GM18507 (cell line): Measurements from ENCODE around the gene NDFIP1.
"Not testable (repeated sequence)": the region's sequence is repeated elsewhere in the genome, so short reads cannot be mapped to it uniquely, and the experiment has no call there.

Experiments
- DNase-seq: peaks from one replicate; pipeline ENCODE4 v3.0.0; 2011; ENCODE audit warnings: low read depth; ENCODE audit not compliant: insufficient read length; ENCODE audit errors: extremely low spot score
- FAIRE-seq: peaks from 2 replicates; lab custom pipeline; 2011; peaks lifted over from hg19 to GRCh38; lab: Jason Lieb, UNC

NDFIP1 gene

DNA sequence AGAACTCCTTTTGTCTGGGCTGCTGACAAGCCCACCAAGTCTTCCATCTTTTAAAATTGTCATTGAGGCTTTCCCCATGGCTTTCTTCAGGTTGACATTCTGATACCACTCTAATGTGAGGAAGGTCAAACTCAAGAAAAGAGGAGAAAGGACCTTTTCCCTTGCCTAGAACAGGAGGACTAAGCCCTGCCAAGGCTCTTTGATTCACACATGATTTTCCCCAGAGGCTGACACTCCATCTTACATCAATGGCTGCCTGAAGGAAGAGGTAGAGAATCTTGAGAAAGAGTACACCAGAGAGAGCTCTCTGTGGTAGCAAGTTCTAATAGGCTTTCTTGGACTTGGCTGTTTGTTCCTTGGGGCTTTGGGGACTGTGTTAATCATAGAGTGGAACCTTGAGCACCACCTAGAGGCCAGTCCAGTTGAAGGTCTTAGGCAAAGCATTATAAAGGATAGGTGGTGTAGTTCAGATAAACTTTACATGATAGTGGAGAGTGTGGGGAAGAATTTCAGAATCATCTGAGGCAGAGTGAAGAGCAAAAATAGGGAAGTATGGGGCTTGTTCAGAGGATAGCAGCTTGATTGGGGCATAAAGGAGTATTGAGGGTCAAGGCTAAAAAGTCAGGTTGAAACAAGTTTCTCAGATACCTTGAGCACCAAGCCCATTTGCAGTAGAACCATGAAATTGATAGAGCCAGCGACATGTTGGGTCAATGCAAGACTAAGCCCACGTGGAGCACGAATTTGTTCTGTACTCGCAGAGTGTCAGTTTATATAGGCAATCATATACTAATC, 36.7 kb downstream of the NDFIP1 start:
- DNase-seq (no peak), FAIRE-seq (peak; percentile 90)

DNA sequence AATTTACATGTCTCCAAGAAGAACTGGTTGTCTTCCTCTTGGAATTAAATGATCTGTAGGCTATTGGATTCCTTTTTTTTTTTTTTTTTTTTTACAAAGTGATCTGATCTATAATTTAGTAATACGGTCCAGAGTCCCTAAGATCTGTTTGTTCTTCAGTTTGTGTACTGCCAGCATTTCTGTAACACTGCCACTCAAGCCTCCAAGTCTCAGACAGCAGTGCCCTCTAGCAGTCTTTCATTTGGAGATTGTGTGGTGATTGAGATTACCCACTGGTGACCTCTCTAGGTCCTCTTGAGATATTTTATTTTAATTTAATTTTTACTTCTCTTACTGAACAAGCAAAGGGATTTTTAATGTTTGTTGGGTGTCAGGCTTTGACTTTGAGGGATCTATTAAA, 40.8 kb downstream of the NDFIP1 start:
- no peak for FAIRE-seq
- no peak for DNase-seq

DNA sequence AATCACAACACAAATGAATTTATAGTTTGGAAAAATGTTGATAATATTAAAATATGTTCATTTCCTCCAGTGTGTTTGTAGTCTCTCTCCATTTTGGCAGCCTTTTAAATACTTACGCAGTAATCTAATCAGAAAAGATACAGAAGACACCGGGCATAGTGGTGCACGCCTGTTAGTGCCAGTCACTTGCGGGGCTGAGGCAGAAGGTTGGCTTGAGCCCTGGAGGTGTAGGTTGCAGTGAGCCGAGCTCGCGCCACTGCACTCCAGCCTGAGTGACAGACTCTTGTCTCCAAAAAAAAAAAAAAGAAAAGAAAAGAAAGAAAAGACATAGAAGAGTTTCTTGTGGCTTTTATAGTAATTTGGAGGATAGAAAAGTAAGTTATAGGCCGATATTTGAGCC, 41.9 kb downstream of the NDFIP1 start:
- no peak for DNase-seq
- no peak for FAIRE-seq

DNA sequence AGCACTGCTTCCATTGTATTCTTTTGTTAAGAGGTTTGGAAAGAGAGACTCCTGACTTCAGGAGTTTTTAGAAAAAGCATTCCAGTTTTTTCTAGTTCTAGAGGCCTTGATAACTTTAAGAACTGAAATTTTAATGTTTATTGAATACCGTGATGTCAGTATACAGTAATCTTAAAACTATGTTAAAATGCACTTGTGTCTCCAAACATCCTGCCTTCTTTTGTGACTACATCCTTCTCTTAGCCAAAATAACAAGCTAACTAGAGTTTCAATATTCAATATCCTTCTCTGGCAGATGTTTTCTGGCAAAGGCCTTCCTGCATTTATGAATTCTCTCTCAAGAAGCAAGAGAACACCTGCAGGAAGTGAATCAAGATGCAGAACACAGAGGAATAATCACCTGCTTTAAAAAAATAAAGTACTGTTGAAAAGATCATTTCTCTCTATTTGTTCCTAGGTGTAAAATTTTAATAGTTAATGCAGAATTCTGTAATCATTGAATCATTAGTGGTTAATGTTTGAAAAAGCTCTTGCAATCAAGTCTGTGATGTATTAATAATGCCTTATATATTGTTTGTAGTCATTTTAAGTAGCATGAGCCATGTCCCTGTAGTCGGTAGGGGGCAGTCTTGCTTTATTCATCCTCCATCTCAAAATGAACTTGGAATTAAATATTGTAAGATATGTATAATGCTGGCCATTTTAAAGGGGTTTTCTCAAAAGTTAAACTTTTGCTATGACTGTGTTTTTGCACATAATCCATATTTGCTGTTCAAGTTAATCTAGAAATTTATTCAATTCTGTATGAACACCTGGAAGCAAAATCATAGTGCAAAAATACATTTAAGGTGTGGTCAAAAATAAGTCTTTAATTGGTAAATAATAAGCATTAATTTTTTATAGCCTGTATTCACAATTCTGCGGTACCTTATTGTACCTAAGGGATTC, 43.1 kb downstream of the NDFIP1 start:
- DNase-seq, result peak; percentile 14
- FAIRE-seq, result peak; percentile 87

DNA sequence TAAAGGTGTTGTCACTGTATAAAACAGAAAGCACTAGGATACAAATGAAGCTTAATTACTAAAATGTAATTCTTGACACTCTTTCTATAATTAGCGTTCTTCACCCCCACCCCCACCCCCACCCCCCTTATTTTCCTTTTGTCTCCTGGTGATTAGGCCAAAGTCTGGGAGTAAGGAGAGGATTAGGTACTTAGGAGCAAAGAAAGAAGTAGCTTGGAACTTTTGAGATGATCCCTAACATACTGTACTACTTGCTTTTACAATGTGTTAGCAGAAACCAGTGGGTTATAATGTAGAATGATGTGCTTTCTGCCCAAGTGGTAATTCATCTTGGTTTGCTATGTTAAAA, 43.8 kb downstream of the NDFIP1 start:
- FAIRE-seq (no peak), DNase-seq (no peak)

DNA sequence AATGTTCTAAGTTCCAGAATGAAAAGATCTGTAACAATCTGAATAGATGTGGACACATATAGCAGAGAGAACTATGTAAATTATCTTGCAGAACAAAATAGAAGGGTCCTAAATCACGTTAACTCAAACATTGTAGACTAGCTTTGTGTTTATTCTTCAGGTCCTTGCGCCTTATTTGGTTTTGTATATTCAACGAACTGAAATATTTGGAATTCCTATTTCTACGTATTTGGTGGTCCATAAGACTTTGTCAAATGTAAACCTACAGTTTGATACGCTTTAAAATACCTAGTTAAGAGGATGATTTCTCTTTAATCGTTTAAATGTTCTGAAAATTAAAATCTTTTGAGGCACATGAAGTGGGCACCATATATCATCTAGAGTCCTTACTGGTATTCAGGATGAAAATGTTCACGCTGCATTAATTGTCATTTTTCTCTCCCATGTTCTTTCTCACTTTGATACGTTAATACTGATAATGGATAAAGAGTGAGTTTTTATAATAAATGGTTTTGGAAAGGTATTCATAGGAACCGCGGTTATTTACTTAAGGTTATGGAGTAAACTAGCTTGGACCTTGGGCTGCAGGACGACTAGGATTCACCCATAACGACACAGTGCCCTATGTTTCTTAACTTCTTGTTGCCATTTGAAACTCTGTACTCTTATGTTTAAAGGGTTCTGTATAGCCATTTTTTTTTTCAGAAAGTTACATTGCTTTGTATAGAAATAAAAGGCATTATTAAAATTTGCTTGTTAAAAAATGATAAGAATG, 45.3 kb downstream of the NDFIP1 start:
- FAIRE-seq (no peak), DNase-seq (no peak)

DNA sequence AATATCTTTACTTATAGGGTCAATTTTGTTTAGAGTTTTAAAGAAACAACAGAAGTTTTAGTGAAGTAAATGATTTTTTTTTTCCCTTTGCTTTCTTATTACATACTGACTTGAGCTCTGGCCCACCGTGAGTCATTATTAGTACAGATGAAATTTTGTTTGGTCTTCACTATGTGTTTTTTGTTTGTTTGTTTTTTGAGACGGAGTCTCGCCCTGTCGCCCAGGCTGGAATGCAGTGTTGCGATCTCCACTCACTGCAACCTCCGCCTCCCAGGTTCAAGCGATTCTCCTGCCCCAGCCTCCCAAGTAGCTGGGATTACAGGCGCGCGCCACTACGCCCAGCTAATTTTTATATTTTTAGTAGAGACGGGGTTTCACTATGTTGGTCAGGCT, 45.9 kb downstream of the NDFIP1 start:
- DNase-seq, FAIRE-seq: not testable (repeated sequence)

DNA sequence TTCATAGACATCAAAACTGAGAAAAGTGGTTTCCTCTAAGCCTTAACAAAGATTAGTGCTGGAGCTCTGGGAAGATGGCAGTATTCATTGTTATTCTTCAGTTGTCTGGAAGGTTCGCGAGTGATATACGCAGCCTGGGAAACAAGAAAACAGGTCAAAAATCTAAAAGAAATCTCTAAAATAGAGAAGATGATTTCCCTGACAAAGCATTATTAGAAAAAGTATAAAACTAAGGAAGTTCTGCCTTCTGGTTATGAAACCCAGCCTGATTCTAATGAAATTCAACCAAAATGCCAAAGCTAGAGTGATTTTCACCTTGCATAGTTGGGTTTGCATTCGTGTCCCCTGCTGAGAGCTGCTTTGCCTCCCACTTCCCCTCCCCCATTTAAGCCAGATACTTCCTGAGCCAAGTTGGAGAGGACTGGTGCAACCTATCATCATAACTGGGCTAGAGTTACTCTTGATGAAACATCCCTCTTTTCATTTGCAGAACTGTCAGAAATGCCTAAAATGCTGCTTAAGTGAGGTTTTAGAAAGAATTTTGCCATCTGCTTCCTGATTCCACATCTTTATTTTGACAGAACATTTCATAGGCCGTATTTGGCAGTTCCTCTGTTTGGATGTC, 48.4 kb downstream of the NDFIP1 start:
- no peak for DNase-seq

DNA sequence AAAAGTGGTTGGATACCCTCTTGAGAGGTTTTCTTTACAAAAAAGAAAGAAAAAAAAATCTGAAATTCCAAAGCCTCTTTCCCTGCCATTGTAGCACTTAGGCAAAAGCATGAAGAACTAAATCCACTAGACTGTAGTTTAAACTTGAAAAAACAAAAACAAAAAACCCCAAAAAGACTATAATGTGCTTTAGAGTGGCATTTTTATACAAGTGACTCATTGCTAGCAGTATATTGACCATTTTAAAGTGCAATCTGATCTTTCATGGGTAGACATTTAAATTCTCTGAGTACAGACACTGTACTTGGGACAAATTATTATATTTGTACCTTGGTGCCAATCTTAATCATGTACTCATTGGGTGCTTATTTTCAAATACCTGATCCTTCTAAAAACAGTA, 50.8 kb downstream of the NDFIP1 start:
- no peak for FAIRE-seq

More for the DNA sequence above, 48.4 kb downstream of the NDFIP1 start:
- no peak for FAIRE-seq

DNA sequence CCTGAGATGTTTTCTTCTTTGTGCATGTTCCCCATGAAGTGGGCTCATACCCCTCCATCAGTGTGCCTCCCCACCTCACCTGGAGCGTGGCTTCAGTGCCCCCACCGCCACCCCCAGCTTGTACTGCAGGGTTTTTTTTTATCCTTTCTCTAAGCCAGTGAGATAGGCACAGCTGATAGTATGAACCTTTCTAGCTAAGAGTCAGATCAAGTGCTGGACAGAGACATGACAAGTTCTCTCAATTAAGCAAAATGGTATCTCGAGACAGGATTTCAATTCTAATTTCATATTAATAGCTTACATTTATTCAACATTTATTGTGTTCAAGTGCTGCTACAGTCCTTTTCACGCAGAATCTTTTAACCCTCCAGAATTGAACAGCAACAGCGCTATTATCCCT, 55.7 kb downstream of the NDFIP1 start:
- DNase-seq (no peak), FAIRE-seq (no peak)

More for the DNA sequence above, 50.8 kb downstream of the NDFIP1 start:
- DNase-seq, result no peak

DNA sequence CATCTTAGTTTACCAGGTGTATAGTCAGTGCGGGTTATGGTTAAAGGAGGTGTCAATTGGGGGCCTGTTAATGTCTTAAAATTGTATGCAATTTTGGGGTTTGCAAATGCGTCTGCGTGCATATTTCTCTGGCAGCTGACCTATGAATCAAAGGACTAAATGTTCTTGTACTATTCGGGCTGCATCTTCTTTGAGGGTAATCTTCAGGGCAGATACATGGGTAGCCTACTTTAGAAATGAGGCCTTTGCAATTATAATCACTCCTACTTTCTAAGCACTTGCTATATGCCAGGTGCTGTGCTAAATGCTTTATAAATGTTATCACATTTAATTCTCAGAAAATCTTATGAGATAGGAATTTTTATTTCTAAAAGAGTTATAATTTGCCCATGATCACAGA, 58.2 kb downstream of the NDFIP1 start:
- DNase-seq (no peak), FAIRE-seq (no peak)

DNA sequence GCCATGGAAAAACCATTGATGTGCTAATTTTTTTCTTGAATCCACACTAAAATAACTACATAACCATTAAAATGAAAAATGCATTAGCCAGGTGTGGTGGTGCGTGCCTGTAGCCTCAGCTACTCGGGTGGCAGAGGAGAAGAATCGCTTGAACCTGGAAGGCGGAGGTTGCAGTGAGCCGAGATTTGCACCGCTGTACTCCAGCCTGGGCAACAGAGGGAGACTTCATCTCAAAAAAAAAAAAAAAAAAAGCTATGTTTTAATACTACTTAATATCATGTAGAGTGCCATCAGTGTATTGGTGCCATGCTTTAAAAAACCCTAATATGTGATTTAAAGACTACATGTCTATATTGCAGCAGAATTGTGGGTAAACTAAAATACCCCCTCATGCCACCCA, 58.9 kb downstream of the NDFIP1 start:
- FAIRE-seq, result no peak
- DNase-seq, result no peak

DNA sequence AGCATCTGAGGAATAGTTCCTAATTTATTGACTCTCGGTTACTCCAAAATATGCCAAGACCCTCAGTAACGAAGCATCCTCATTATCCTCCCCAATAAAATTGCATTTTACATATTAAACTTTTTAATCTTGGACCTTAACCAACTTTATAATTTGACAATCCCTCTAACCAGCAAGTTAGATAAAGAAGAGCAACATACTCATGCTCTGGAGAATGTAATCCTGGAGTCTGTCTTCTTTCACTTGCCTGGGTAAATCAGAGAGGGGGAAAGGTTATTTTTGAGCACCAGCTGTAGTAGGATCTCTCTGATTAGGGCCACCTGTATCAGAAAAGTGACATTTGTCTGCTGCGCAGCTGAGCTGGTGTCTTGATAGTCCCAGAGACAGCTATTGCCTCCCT, 59.8 kb downstream of the NDFIP1 start:
- no peak for DNase-seq
- no peak for FAIRE-seq

DNA sequence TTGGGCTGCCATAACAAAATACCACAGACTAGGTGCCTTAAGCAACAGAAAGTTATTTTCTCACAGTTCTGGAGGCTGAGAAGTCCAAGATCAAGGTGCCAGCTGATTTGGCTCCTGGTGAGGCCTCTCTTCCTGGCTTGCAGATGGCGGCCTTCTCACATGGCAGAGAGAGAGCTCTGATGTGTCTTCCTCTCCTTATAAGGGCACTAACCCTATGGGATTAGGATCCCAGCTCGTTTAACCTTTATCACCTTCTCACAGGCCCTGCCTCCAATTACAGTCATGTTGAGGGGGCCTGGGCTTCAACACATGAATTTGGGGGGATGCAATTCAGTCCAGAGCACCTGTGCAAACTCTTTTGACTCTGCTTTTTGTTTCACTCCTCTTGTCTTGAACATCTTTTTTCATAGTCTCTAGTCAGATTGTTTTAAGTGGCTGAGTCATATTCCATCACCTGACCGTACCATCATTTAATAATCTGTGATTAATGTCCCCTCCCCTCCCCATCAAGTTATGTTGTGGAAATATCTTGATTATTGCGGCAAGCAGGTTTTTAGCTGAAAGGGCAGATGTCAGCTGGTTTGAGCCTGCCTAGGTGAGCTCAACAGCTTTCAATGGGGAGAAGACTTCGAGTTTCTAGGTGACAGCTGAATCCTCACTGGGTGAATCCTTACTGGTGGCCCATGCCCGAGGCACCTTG, 61.8 kb downstream of the NDFIP1 start:
- DNase-seq (no peak), FAIRE-seq (no peak)

DNA sequence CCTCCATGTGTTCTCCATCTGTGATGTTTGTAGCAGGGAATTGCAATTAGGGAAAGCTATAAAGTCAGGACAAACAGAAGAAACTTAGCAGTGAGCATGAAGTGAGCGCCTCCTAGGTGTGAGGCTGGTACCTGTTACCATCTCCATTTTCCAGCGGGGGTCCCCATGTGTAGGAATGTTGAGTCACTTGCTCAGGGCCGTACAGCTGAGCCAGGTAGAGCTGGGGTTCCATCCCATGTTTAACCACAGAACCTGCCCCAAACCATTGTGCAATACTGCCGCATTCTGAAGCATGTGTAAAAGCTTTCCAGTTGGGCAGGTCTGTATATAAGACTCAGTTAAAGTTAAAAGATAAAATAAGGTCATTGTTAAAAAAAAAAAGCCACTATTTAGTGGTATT, 62.7 kb downstream of the NDFIP1 start:
- FAIRE-seq, result no peak
- DNase-seq, result no peak

DNA sequence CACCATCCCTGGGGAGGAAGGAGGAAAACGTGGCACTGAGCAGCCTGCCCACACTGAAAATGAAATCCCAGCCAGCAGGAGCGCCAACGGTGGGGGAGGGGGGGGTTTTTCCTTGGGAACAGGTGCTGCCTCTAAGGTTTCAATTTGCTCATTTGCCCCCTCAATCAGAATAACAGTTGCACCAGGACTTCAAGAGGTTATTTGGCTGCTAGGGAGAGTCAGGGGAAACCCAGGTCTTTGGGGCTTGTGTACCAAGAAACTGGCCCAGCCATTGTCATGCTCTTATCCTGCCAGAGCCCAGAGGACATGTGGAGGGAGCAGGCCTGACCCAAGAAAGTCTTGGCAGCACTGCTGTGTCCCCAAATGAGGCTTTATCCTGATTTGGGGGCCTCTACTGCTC, 66.5 kb downstream of the NDFIP1 start:
- DNase-seq, result no peak
- FAIRE-seq, result no peak

DNA sequence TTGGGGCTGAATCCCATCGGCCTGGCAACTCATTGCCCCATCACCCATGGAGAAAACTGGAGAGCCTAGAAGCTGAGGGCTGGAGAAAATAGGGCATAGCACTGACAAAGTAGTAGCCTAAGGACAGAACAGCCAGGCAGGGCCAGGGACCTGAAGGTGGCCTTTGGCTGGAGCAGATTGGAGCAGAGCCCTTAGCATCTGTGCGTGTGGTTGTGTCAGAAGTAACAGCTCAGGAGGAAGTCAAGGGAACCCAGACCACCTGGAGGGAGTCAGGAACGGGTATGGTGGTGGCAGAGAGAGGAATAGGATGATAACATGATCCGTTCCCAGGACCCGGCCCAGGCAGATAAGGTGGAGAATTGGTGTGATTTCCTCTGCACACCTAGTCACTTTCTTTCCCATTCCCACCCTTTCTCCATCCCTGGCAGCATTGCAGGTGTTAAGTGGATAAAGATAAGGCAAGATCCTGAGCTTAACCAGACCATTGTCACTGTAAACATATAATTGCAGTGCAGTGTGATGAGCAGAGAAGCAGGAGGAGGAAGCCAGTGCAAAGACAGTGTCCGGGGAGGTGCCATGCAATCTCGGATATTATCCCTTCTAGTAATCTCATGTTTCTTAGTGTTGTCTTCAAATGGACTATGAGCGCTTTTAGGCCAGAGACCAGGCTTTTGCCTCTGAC, 67.0 kb downstream of the NDFIP1 start:
- no peak for DNase-seq
- no peak for FAIRE-seq

DNA sequence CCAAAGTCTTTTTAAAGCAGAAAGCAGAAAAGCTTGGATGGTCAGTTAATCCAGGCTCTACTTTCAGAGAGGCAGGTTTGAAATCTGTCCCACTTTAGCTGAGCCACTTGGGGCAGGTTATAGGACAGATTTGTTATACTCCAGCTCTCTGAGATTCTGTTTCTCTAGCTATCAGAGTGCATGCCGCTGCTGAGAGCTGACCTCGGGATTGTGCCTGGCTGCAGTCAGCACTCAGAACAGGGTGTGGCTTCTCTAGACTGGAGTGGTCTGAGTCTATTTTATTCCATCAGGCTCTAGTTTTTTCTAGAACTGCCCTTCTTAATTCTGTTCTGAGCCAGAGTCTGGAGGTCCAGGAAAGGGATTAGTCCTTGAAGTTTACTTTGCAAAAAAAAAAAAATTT, 67.7 kb downstream of the NDFIP1 start:
- no peak for DNase-seq

DNA sequence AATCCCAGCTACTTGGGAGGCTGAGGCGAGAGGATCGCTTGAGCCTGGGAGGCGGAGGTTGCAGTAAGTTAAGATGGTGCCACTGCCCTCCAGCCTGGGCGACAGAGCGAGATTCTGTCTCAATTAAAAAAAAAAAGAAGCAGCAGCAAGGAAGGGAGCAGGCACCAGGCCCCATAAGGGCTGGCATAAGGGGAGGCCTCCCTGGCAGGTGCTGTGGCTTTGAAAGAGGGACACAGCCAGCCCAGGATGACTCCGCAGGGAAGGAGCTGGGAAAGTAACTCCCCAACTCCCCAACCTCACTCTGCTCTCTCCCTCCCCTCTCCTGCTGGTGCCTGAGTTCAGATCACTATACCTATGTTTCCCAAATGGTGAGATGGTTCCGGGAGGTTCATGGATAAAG, 70.1 kb downstream of the NDFIP1 start:
- FAIRE-seq (no peak), DNase-seq (no peak)

More for the DNA sequence above, 67.7 kb downstream of the NDFIP1 start:
- FAIRE-seq, result no peak
